PC-9 (cell line): ENCODE results near the gene GPR108. TPM values are rescaled to one million over a fixed set of nuclear protein-coding genes. Genes with fewer than 3 reads are reported as not detected.
"Not testable (repeated sequence)": the region's sequence is repeated elsewhere in the genome, so short reads cannot be mapped to it uniquely, and the experiment has no call there.

Experiments used
- BruUV-seq: library from RNA; stranded (reverse); fragments of 400-500 nt; replicated peaks from 2 replicates; lab custom pipeline; 2021; lab: Mats Ljungman, UMichigan
- CTCF ChIA-PET: fragments of 300-600 bp; sonication (Branson Sonifier 250); formaldehyde crosslinking; loops from one replicate; lab custom pipeline; 2022; ENCODE audit warnings: antibody characterized with exemption; lab: Charles Lee
- POLR2A ChIA-PET: fragments of 300-600 bp; sonication (Branson Sonifier 250); formaldehyde crosslinking; loops from one replicate; lab custom pipeline; 2022; ENCODE audit warnings: antibody characterized with exemption; ENCODE audit not compliant: unreplicated experiment; lab: Charles Lee
- DNase-seq, 2 experiments: peaks; one replicate each; pipeline versions ENCODE4 v3.0.0 to v3.0.0-alpha.2; 2015 to 2022; ENCODE audit warnings: mixed read lengths in 1 of 2
- H2AFZ ChIP-seq: fragments of 200-600 bp; sonication (generic); 2 replicates; pipeline ENCODE4 v1.8.1; 2017; ENCODE audit warnings: antibody characterized with exemption
- H3F3A ChIP-seq: fragments of 200-600 bp; sonication (generic); 2 replicates; pipeline ENCODE4 v1.8.1; 2017; ENCODE audit warnings: antibody characterized with exemption, mild to moderate bottlenecking, low read depth; ENCODE audit not compliant: insufficient read depth
- H3K27ac ChIP-seq: fragments of 200-600 bp; sonication (generic); 2 replicates; pipeline ENCODE4 v1.6.1; 2016; ENCODE audit warnings: mixed run types
- H3K27me3 ChIP-seq: fragments of 200-600 bp; sonication (generic); 2 replicates; pipeline ENCODE4 v1.6.1; 2016; ENCODE audit warnings: low read depth, mixed run types; ENCODE audit not compliant: insufficient read depth
- H3K36me3 ChIP-seq: fragments of 200-600 bp; sonication (generic); 2 replicates; pipeline ENCODE4 v1.6.1; 2016; ENCODE audit warnings: low read depth, mixed run types
- H3K4me1 ChIP-seq: fragments of 200-600 bp; sonication (generic); replicated peaks from 2 replicates; pipeline ENCODE4 v1.6.1; 2016; ENCODE audit warnings: mixed run types; ENCODE audit not compliant: insufficient read depth
- H3K4me2 ChIP-seq: fragments of 200-600 bp; sonication (generic); 2 replicates; pipeline ENCODE4 v1.6.1; 2017; ENCODE audit warnings: mixed run types
- H3K4me3 ChIP-seq: fragments of 200-600 bp; sonication (generic); 2 replicates; pipeline ENCODE4 v1.6.1; 2016; ENCODE audit warnings: mixed run types
- H3K79me2 ChIP-seq: fragments of 200-600 bp; sonication (generic); 2 replicates; pipeline ENCODE4 v1.6.1; 2017; ENCODE audit warnings: low read depth, mixed run types
- H3K9me2 ChIP-seq: fragments of 200-600 bp; sonication (generic); 2 replicates; pipeline ENCODE4 v1.8.1; 2017; ENCODE audit warnings: mild to moderate bottlenecking; ENCODE audit not compliant: insufficient read depth
- H3K9me3 ChIP-seq: fragments of 200-600 bp; sonication (generic); 2 replicates; pipeline ENCODE4 v1.8.1; 2016; ENCODE audit warnings: low read depth; ENCODE audit not compliant: insufficient read depth
- H4K20me1 ChIP-seq: fragments of 200-600 bp; sonication (generic); 2 replicates; pipeline ENCODE4 v1.8.1; 2017; ENCODE audit not compliant: insufficient read depth
- CTCF ChIP-seq: fragments of 200-600 bp; sonication (generic); conservative IDR thresholded peaks from 2 replicates; pipeline ENCODE4 v1.6.1; 2017; ENCODE audit warnings: mixed run types, antibody characterized with exemption, mild to moderate bottlenecking, moderate library complexity
- EZH2 ChIP-seq: fragments of 200-600 bp; sonication (generic); IDR thresholded peaks from 2 replicates; pipeline ENCODE4 v1.8.0; 2017; ENCODE audit warnings: antibody characterized with exemption, low read depth
- intact Hi-C: fragments of 100-400 bp; cut with micrococcal nuclease; formaldehyde crosslinking; loops from one replicate; pipeline ENCODE4 v1.10.0; 2022; ENCODE audit not compliant: unreplicated experiment
- total RNA-seq: library from RNA; stranded (reverse); gene quantifications from 2 replicates; pipeline ENCODE4 v1.2.3, GENCODE V29; 2021

The GPR108 gene
- total RNA-seq, 1 experiment from 2014 or later: 66.8 TPM

DNA sequence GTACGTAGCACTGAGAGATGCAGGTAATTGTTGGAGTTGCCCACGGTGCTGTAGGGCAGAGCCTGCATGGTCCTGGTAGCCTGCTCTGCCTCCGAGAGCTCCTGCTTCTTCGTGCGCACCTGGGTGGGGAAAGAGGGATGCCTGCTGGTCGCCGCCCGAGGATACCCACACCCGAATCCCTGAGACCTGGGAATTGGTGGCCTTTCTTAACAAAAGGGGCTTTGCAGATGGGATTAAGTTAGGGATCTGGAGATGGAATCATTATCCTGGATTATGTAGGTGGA is 26.4 kb downstream of the GPR108 start:
- no peaks in the 10 kb centered on the region for H3K36me3 ChIP-seq
- no peaks in the 10 kb centered on the region for H3K9me2 ChIP-seq
- H3K9me3 ChIP-seq: no peaks in the 10 kb centered on the region
- intact Hi-C loops: no loop called here
- H3K4me3 ChIP-seq: no peak overlapping the region
- CTCF ChIA-PET: no interaction called here
- no peaks in the 10 kb centered on the region for H3K79me2 ChIP-seq
- TF ChIP-seq EZH2 (no peak), CTCF (no peak)
- POLR2A ChIA-PET: no interaction called here
- H3K27ac ChIP-seq: no peak overlapping the region
- no peak overlapping the region for H3K4me2 ChIP-seq
- H3F3A ChIP-seq: no peaks in the 10 kb centered on the region
- no peak for DNase-seq
- H4K20me1 ChIP-seq: no peaks in the 10 kb centered on the region
- H3K27me3 ChIP-seq: no peaks in the 10 kb centered on the region
- H2AFZ ChIP-seq: no peak overlapping the region
- no TSS peak for BruUV-seq
- H3K4me1 ChIP-seq: no peaks in the 10 kb centered on the region

- H2AFZ ChIP-seq: no peak overlapping the region
These were observed 26.9 kb downstream of the GPR108 start for GRCh38 chr19:6710273-6711077.

DNA sequence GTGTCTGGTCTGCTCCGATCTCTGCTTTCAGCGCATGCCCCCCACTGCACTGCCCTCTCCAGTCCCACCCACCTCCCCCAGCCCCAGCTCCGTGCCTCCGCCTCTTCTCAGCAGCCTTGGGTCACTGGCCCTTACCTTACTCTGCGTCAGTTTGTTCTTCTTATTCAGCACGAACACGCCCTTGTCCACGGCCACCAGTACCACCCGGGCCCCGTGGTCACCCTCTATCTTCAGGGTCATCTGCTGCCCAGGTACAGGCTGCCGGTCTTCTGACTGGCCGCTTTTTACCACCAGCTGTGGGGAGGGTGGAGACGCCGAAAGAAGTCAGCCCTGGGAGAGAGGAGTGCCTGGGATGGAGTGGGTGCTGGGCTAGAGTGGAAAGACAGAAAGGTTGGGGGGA is 27.8 kb downstream of the GPR108 start:
- TF ChIP-seq CTCF (no peak), EZH2 (no peak)
- no peaks in the 10 kb centered on the region for H3K27me3 ChIP-seq
- H3F3A ChIP-seq: no peaks in the 10 kb centered on the region
- no peaks in the 10 kb centered on the region for H3K9me3 ChIP-seq
- H2AFZ ChIP-seq: no peak overlapping the region
- H4K20me1 ChIP-seq: no peaks in the 10 kb centered on the region
- DNase-seq: no peak
- H3K4me1 ChIP-seq: no peaks in the 10 kb centered on the region
- no TSS peak for BruUV-seq
- no peak overlapping the region for H3K27ac ChIP-seq
- no peaks in the 10 kb centered on the region for H3K9me2 ChIP-seq
- H3K4me3 ChIP-seq: no peak overlapping the region
- ChIA-PET CTCF (no interaction called here), POLR2A (no interaction called here)
- no peak overlapping the region for H3K4me2 ChIP-seq
- no peaks in the 10 kb centered on the region for H3K36me3 ChIP-seq
- no peaks in the 10 kb centered on the region for H3K79me2 ChIP-seq
- intact Hi-C loops: no loop called here

More at GRCh38 chr19:6710273-6711077, 26.9 kb downstream of the GPR108 start:
- ChIA-PET CTCF (no interaction called here), POLR2A (no interaction called here)
- Histone ChIP-seq H3K4me3 (no peak overlapping the region), H3K27ac (no peak overlapping the region), H3K9me2 (no peaks in the 10 kb centered on the region), H3K27me3 (no peaks in the 10 kb centered on the region), H3K4me1 (no peaks in the 10 kb centered on the region), H4K20me1 (no peaks in the 10 kb centered on the region), H3K79me2 (no peaks in the 10 kb centered on the region), H3K9me3 (no peaks in the 10 kb centered on the region), H3K4me2 (no peak overlapping the region), H3F3A (no peaks in the 10 kb centered on the region), H3K36me3 (no peaks in the 10 kb centered on the region)
- no TSS peak for BruUV-seq
- DNase-seq: no peak
- intact Hi-C loops: no loop called here
- TF ChIP-seq EZH2 (no peak), CTCF (no peak)

GRCh38 chr19:6708913-6709312 is 28.5 kb downstream of the GPR108 start:
- H3K4me3 ChIP-seq, H3K9me2 ChIP-seq, H3K79me2 ChIP-seq, intact Hi-C loops, POLR2A ChIA-PET, H3K27ac ChIP-seq, H3K27me3 ChIP-seq, DNase-seq, H4K20me1 ChIP-seq, BruUV-seq, H3K36me3 ChIP-seq, H3K4me1 ChIP-seq, H3F3A ChIP-seq, H2AFZ ChIP-seq, H3K4me2 ChIP-seq, H3K9me3 ChIP-seq: not testable (repeated sequence)
- CTCF ChIA-PET: interaction anchor here (0.8 kb wide), 1 partner anchor 16 kb away, joined by 10 read pairs; no protein-coding TSS in a partner anchor
